Measurements from ENCODE around the gene WDR26. TPM values are rescaled to one million over a fixed set of nuclear protein-coding genes. Genes with fewer than 3 reads are reported as not detected.
A peak's percentile ranks its signal among the peaks of the same experiment; 100 is the strongest.
"Not testable (repeated sequence)": the region's sequence is repeated elsewhere in the genome, so short reads cannot be mapped to it uniquely, and the experiment has no call there.

WDR26 gene
- total and polyA plus RNA-seq, 9 of the 15 experiments (the other 6 are each of a cell fraction or from before 2014, with no cell fraction given), result 11.5 to 66.0 (median 39.8) TPM

DNA sequence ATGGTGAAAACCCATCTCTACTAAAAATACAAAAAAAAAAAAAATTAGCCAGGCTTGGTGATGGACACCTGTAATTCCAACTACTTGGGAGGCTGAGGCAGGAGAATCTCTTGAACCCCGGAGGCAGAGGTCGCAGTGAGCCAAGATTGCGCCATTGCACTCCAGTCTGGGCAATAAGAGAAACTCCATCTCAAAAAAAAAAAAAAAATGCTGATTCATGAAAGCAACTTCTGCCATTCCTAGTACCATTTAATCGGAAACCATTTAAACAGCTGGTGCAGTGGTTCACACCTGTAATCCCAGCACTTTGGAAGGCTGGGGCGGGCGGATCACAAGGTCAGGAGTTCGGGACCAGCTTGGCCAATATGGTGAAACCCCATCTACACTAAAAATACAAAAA is 5.9 kb downstream of the WDR26 start:
- H3K27ac ChIP-seq (ENCODE audit: extremely low read depth, low read depth, low read length); intact Hi-C loops (cut with micrococcal nuclease); H3K9ac ChIP-seq (ENCODE audit: insufficient read depth in 1 of 2, low read depth in 2 of 2, low read length in 2 of 2); H3K9me3 ChIP-seq (replicated peaks; ENCODE audit: control insufficient read depth, insufficient read depth, low read depth, low read length); in situ Hi-C loops (cut with MboI); H3K4me2 ChIP-seq (ENCODE audit: insufficient read depth, low read length); H3K27me3 ChIP-seq (ENCODE audit: control insufficient read depth in 2 of 2, insufficient read depth in 2 of 2, low read length in 2 of 2); CTCF ChIA-PET (ENCODE audit: low intra/inter-chr PET ratio); H2AFZ ChIP-seq (ENCODE audit: low read depth, low read length); H3K4me3 ChIP-seq; H3K9me1 ChIP-seq (ENCODE audit: control insufficient read depth, insufficient read depth, low read length); DNase-seq (ENCODE audit: extremely low read depth in 1 of 4, low spot score in 3 of 4); FAIRE-seq; BruUV-seq (replicated peaks); ATAC-seq: not testable (repeated sequence)
- Histone ChIP-seq H4K20me1 (replicated peaks; ENCODE audit: control insufficient read depth, insufficient read depth, low read length) (peaks cover 17% of the 10 kb centered on the region), H3K4me1 (replicated peaks in 1 of 2; ENCODE audit: control insufficient read depth in 2 of 2, insufficient read depth in 2 of 2, low read length in 2 of 2) (peaks cover 3 to 21% of the 10 kb centered on the region in 2 experiments), H3K36me3 (ENCODE audit: control insufficient read depth, insufficient read depth, low read length) (peaks cover 63% of the 10 kb centered on the region), H3K79me2 (ENCODE audit: control insufficient read depth, insufficient read depth, low read length) (peaks cover 71% of the 10 kb centered on the region)
- POLR2A ChIA-PET, result interaction anchor here (1.0 to 1.1 kb wide), 2 partner anchors 17 to 21 kb away, joined by 3 read pairs; no protein-coding TSS in a partner anchor
- 76% methylated on average over 7 of the region's 7 CpGs for WGBS (ENCODE audit: insufficient coverage, low coverage, missing lambda C conversion rate)
- TF ChIP-seq TRIM24 (IDR thresholded peaks at IDR 0.05), result 0 out of 4 replicates have a peak, but pooled peaks of 1 of the 2 experiments have one; percentile 31
- TF ChIP-seq MAFF (IDR thresholded peaks at IDR 0.05; ENCODE audit: low read length), result peak; percentile 56
- 0 out of 2 replicates have a peak, but pooled peaks have one; percentile 14 for TF ChIP-seq ARID1B (IDR thresholded peaks at IDR 0.05)
- TF ChIP-seq RBFOX2 (IDR thresholded peaks at IDR 0.05; ENCODE audit: low read depth, low read length), result 0 out of 2 replicates have a peak, but pooled peaks have one; percentile 4
- 0 out of 2 replicates have a peak, but pooled peaks have one; percentile 34 for TF ChIP-seq SUPT5H (IDR thresholded peaks at IDR 0.05)
- TF ChIP-seq CEBPB (tag; IDR thresholded peaks at IDR 0.05), result peak; percentile 79
- TF ChIP-seq CBFA2T3 (IDR thresholded peaks at IDR 0.05), result 0 out of 2 replicates have a peak, but pooled peaks have one; percentile 12
- TF ChIP-seq, protein P1, sequence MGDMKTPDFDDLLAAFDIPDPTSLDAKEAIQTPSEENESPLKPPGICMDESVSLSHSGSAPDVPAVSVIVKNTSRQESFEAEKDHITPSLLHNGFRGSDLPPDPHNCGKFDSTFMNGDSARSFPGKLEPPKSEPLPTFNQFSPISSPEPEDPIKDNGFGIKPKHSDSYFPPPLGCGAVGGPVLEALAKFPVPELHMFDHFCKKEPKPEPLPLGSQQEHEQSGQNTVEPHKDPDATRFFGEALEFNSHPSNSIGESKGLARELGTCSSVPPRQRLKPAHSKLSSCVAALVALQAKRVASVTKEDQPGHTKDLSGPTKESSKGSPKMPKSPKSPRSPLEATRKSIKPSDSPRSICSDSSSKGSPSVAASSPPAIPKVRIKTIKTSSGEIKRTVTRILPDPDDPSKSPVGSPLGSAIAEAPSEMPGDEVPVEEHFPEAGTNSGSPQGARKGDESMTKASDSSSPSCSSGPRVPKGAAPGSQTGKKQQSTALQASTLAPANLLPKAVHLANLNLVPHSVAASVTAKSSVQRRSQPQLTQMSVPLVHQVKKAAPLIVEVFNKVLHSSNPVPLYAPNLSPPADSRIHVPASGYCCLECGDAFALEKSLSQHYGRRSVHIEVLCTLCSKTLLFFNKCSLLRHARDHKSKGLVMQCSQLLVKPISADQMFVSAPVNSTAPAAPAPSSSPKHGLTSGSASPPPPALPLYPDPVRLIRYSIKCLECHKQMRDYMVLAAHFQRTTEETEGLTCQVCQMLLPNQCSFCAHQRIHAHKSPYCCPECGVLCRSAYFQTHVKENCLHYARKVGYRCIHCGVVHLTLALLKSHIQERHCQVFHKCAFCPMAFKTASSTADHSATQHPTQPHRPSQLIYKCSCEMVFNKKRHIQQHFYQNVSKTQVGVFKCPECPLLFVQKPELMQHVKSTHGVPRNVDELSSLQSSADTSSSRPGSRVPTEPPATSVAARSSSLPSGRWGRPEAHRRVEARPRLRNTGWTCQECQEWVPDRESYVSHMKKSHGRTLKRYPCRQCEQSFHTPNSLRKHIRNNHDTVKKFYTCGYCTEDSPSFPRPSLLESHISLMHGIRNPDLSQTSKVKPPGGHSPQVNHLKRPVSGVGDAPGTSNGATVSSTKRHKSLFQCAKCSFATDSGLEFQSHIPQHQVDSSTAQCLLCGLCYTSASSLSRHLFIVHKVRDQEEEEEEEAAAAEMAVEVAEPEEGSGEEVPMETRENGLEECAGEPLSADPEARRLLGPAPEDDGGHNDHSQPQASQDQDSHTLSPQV (IDR thresholded peaks at IDR 0.05), result 0 out of 2 replicates have a peak, but pooled peaks have one; percentile 21
- TF ChIP-seq EHMT2 (IDR thresholded peaks at IDR 0.05), result 0 out of 2 replicates have a peak, but pooled peaks have one; percentile 14
- peak; percentile 93 for TF ChIP-seq C11orf30 (IDR thresholded peaks at IDR 0.05; ENCODE audit: low read depth)
- TF ChIP-seq DPF2 (IDR thresholded peaks at IDR 0.05), result peak; percentile 37; the same call in 1 of the 2 replicates
- peak; percentile 89 for TF ChIP-seq MAFG (tag; conservative IDR thresholded peaks at IDR 0.05)
- TF ChIP-seq NFE2L1 (tag; IDR thresholded peaks at IDR 0.05; ENCODE audit: borderline replicate concordance, low read depth), result 0 out of 2 replicates have a peak, but pooled peaks have one; percentile 6
- TF ChIP-seq ZNF384 (IDR thresholded peaks at IDR 0.05; ENCODE audit: low read depth, low read length), result peak; percentile 46
- peak; percentile 97 for TF ChIP-seq ZNF316 (IDR thresholded peaks at IDR 0.05)
- TF ChIP-seq MAFK (IDR thresholded peaks at IDR 0.05; ENCODE audit: low read length), result peak; percentile 12; the same call in 1 of the 2 replicates
- peak; percentile 68 for TF ChIP-seq NFE2 (IDR thresholded peaks at IDR 0.05; ENCODE audit: low read depth)

Measured in K562 (cell line).